ENCODE measurements around the gene TP73.
A peak's percentile ranks its signal among the peaks of the same experiment; 100 is the strongest.

The TP73 gene

DNA sequence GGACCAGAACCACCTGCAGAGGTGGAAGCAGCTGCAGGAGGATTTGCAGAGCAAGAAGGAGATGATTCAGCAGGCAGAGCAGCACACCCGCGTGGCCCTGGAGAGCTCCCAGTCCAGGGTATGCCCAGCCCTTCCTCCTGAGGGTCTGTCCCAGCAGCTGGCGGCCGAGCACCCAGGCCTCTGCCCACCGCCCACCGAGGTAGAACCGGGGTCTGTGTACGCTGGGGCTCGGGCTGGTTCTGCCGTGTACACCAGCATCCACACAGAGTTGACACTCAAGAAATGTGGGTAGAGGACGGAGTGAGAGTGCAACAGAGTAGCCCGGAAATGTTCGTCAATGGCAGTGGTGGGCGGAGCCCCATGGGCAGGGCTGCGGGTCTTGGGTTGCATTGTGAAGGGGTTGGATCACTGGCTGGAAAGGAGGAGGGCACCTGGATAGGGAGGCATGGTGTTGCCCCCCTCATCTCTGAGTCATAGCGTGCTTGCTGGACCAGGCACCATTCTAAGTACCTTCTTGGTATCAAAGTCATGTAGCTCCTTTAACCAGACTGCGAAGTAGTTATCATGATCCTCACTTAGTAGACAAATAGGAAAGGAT, 115.1 kb downstream of the TP73 start:
- H3K4me3 ChIP-seq (ENCODE audit: insufficient read depth, low read depth, low read length), result no peak overlapping the region
- H3K9me3 ChIP-seq (ENCODE audit: control insufficient read depth, low read length), result no peaks in the 10 kb centered on the region
- H3K36me3 ChIP-seq (ENCODE audit: control insufficient read depth, insufficient read depth, low read length), result no peaks in the 10 kb centered on the region
- peaks cover 7% of the 10 kb centered on the region for H3K27me3 ChIP-seq (ENCODE audit: control insufficient read depth, insufficient read depth, low read length, poor library complexity, severe bottlenecking)
- H3K4me1 ChIP-seq (ENCODE audit: control insufficient read depth, insufficient read depth, low read length), result peaks cover 8% of the 10 kb centered on the region
- 90 to 94% methylated on average over 17 of the region's 17 CpGs for WGBS, 2 experiments
- H3K27ac ChIP-seq (ENCODE audit: insufficient read depth, low read depth, low read length, poor library complexity, severe bottlenecking), result no peak overlapping the region

DNA sequence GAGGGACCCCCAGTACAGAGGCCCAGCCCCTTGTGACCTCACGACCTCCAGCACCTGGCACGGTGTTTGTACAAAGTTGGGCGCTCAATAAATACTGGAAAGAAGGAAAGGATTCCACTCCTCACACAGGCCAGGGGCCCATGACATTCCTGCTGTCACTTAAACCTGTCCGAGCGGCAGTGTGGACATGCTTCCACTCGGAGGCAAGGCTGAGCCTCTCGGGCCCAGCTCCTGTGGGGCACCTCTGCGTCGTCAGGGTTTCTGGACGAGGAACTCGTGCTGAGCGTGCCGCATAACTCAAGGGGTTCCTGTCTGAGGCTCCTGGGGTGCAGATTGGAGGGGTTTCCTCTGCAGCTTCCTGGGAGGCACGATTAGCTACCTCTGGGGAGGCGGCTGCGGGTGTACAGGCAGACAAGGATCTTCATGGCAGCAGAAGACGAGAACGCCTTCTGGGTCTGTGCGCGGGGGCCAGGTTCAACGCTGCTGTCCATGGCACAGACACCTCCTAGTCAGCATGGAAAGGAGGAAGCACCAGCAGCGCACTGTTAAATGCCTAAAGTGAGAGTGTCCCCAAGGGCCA, 116.6 kb downstream of the TP73 start:
- Histone ChIP-seq H3K27me3 (ENCODE audit: control insufficient read depth, insufficient read depth, low read length, poor library complexity, severe bottlenecking) (peaks cover 13% of the 10 kb centered on the region), H3K36me3 (ENCODE audit: control insufficient read depth, insufficient read depth, low read length) (no peaks in the 10 kb centered on the region)
- WGBS, 2 experiments, result 93 to 96% methylated on average over 22 of the region's 22 CpGs

DNA sequence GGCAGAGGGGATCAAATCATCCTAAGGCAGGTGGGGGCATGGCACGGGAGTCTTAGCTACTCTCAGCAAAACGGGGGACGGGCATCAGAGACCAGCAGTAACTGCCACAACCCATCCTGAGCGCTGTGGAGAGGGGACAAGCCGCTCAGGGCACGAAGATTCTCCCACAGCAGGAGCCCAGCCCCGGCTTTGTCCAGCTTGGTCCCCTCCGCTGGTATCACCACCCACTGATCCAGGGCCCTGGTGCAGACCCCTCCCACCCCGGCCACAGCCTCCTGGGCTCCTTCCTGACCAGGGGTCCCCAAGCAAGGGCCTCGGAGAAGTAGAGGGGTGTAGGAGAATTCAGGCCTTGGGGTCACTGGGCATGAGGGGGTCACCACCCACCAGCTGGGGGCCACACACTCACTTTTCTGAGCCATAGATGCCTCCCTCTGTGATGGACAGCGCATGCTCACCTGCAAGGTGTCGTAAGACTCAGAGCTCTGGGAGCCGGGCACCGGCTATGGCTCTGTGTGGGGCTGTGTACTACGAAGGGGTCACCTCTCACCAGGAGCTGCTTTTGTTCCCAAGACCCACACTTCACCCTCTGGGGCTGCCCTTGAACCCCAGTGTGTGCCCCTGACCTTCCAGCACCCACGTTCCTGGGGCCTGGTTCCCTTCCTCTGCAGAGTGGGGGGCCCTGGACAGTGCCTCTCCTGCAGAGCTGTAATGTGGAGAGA, 117.9 kb downstream of the TP73 start:
- 90 to 92% methylated on average over 16 of the region's 16 CpGs for WGBS, 2 experiments
- Histone ChIP-seq H3K27me3 (ENCODE audit: control insufficient read depth, insufficient read depth, low read length, poor library complexity, severe bottlenecking) (peaks cover 13% of the 10 kb centered on the region), H3K4me3 (ENCODE audit: insufficient read depth, low read depth, low read length) (no peak overlapping the region), H3K27ac (ENCODE audit: insufficient read depth, low read depth, low read length, poor library complexity, severe bottlenecking) (no peak overlapping the region), H3K4me1 (ENCODE audit: control insufficient read depth, insufficient read depth, low read length) (peaks cover 27% of the 10 kb centered on the region), H3K9me3 (ENCODE audit: control insufficient read depth, low read length) (no peaks in the 10 kb centered on the region), H3K36me3 (ENCODE audit: control insufficient read depth, insufficient read depth, low read length) (no peaks in the 10 kb centered on the region)

More for the DNA sequence above, 116.6 kb downstream of the TP73 start:
- Histone ChIP-seq H3K4me3 (ENCODE audit: insufficient read depth, low read depth, low read length) (no peak overlapping the region), H3K9me3 (ENCODE audit: control insufficient read depth, low read length) (no peaks in the 10 kb centered on the region), H3K4me1 (ENCODE audit: control insufficient read depth, insufficient read depth, low read length) (peaks cover 18% of the 10 kb centered on the region), H3K27ac (ENCODE audit: insufficient read depth, low read depth, low read length, poor library complexity, severe bottlenecking) (no peak overlapping the region)

DNA sequence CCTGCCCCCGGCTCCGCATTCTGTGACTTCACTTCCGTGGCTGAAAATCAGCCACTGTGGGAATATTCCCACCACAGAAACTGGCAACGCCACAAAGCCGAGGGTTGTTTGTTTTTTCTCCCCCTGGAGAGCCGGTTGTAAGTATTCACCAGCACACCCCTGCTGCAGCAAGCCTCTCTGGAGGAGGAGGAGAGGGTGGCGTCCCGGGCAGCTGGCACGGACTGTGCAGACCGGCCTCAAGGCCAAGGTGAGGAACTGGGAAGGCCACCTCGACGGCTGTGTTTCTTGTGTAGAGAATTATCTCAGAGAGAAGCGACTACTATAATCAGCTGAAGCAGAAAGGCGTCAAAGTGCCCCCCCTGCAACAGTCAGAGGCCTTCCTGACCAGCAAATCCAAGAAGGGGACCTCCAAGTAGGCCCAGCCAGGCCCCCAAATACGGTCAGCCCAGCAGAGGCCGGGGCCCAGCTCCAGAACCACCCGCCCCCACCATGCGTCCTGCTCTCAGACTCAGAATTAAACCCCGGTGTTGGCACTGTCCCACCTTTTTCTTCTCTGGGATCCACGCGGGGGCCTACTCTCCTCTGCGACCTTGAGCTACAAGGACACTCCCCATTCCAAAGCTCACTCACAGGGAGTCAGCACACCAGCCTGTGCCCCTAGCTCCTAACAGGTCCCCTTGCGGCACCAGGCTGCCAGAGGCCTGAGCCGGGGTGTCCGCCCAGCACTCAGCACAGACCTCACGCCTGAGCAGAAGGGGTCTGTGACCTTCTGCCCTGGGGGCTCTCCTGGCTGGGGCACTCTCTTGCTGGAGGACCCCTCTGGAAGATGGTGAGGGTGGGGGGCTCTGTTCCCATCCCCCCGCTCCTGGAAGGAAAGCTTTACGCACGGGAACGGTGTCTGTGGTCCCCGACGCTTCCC, 119.1 kb downstream of the TP73 start:
- 65% methylated on average over 32 of the region's 32 CpGs for WGBS, 2 experiments
- Histone ChIP-seq H3K4me1 (ENCODE audit: control insufficient read depth, insufficient read depth, low read length) (peaks cover 36% of the 10 kb centered on the region), H3K4me3 (ENCODE audit: insufficient read depth, low read depth, low read length) (peak overlapping the region; percentile 51), H3K36me3 (ENCODE audit: control insufficient read depth, insufficient read depth, low read length) (no peaks in the 10 kb centered on the region), H3K9me3 (ENCODE audit: control insufficient read depth, low read length) (no peaks in the 10 kb centered on the region), H3K27me3 (ENCODE audit: control insufficient read depth, insufficient read depth, low read length, poor library complexity, severe bottlenecking) (peaks cover 13% of the 10 kb centered on the region), H3K27ac (ENCODE audit: insufficient read depth, low read depth, low read length, poor library complexity, severe bottlenecking) (no peak overlapping the region)

DNA sequence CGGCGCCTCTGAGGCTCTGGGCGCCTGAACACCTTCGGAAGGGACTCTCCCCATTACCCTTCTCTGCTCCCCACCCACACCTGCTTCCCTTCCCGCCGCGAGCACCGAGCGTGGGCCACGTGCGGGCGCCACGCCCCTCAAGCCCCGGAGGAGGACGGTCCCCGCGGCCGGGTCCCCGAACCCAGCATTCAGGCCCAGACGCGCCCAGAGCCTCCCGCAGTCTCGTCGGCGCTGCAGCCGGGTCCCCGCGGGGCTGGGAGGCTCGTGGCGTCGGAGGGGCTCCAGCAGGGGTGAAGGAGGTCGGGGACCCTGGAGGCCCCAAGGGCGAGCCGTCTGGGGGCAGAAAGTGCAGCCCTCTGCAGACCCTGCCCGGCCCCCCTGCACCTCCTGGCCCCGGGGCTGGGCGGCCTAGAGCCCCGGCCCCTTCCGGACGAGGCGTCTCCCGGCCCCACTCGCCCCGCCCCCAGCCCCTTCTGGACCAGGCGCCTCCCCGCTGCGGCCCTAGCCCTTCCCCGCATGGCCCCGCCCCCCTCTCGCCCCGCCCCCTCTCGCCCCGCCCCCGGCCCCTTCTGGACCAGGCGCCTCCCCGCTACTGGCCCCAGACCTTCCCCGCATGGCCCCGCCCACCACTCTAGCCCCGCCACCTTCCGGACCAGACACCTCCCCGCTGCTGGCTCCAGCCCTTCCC, 119.9 kb downstream of the TP73 start:
- H3K27me3 ChIP-seq (ENCODE audit: control insufficient read depth, insufficient read depth, low read length, poor library complexity, severe bottlenecking), result peaks cover 13% of the 10 kb centered on the region
- peak overlapping the region; percentile 51 for H3K4me3 ChIP-seq (ENCODE audit: insufficient read depth, low read depth, low read length)
- no peak overlapping the region for H3K27ac ChIP-seq (ENCODE audit: insufficient read depth, low read depth, low read length, poor library complexity, severe bottlenecking)
- no peaks in the 10 kb centered on the region for H3K9me3 ChIP-seq (ENCODE audit: control insufficient read depth, low read length)
- no peaks in the 10 kb centered on the region for H3K36me3 ChIP-seq (ENCODE audit: control insufficient read depth, insufficient read depth, low read length)
- 1% methylated on average over 55 to 57 of the region's 61 CpGs for WGBS, 2 experiments
- peaks cover 36% of the 10 kb centered on the region for H3K4me1 ChIP-seq (ENCODE audit: control insufficient read depth, insufficient read depth, low read length)

DNA sequence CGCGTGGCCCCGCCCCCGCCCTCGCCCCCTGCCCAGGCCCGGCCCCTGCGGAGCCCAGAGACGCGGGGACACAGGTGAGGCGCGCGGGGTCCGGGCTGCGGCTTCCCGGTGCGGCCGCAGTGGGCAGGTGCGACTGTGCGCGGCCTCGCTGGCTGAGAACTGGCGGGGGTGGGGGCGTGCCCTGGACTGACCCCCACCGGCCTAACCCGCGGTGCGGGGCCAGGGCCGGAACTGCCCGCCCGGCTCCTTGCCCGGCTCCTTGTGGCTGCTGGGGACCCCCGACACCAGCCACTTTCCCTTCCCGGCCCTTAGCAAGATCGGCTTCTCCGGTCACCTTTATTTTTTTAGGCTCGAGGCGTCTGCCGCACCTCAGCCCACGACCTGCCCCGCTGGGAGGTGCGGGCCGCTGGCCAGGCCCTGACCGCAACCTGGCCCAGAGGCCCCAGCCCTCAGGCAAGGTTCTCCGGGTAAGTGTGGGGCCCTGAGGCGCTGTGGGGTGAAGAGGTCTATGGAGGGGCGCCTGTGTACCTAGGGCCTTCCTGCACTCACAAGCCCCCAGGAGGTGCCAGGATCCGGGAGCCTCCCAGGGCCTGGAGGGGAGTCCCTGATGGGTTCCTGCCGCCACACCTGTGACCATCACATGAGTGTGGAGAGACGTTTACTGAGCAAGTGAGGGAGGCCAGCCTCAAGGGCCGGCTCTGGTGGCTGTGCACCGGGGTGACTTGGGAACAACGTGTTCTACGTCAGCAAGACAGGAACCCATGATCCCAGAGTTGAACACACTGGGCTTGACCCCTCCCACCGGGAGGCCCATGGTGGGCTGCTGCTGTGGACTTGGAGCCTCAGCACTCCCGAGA, 120.6 kb downstream of the TP73 start, which contains the start of gene SMIM1:
SMIM1 (plus strand) TSS at position 35 of the 857 bp plus-strand sequence. CDS start 2,625 bp downstream, outside the sequence.
- peak within 1 kb of the TSS; percentile 51 for H3K4me3 ChIP-seq (ENCODE audit: insufficient read depth, low read depth, low read length)
- H3K27ac ChIP-seq (ENCODE audit: insufficient read depth, low read depth, low read length, poor library complexity, severe bottlenecking), result no peak within 1 kb of the TSS
- 25% methylated on average over 55 of the region's 55 CpGs for WGBS, 2 experiments
- peaks cover 36% of the 10 kb centered on the region for H3K4me1 ChIP-seq (ENCODE audit: control insufficient read depth, insufficient read depth, low read length)
- H3K9me3 ChIP-seq (ENCODE audit: control insufficient read depth, low read length), result no peaks in the 10 kb centered on the region
- no peaks in the 10 kb centered on the region for H3K36me3 ChIP-seq (ENCODE audit: control insufficient read depth, insufficient read depth, low read length)
- peaks cover 13% of the 10 kb centered on the region for H3K27me3 ChIP-seq (ENCODE audit: control insufficient read depth, insufficient read depth, low read length, poor library complexity, severe bottlenecking)

DNA sequence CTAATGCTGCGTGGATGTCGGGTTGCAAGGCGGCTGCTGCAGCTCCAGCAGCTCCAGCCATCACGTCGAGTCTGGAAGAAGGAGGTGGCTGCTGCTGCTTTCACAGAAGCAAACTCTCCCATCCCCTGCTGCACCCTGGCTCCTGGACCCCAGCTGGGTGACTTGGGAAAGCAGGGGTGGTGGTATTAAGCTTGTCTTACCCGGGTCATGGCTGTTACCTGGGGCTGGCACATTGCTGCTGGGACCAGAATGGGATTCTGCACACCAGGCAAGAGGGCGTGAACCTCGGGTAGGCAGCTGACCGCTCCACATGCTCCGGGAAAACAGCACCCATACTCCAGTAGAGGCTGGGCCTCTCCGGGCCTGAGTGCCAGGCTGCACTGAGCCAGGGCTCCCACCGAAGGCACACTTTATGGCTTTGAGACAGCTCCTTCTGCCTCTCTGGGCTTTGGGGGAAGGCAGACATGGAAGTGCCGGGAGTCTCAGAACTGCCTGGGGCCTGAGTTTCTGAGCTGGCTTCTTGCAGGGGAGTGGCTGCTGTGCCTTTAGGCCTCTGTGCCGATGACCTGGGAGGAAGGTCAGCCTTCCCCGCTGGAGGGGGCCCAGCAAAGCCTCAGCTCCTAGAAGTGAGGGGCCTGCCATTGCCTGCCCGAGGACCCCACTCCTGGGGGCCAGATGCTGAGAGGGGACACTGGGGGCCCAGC, 121.4 kb downstream of the TP73 start:
- peaks cover 36% of the 10 kb centered on the region for H3K4me1 ChIP-seq (ENCODE audit: control insufficient read depth, insufficient read depth, low read length)
- H3K27me3 ChIP-seq (ENCODE audit: control insufficient read depth, insufficient read depth, low read length, poor library complexity, severe bottlenecking), result peaks cover 13% of the 10 kb centered on the region
- H3K4me3 ChIP-seq (ENCODE audit: insufficient read depth, low read depth, low read length), result no peak overlapping the region
- H3K27ac ChIP-seq (ENCODE audit: insufficient read depth, low read depth, low read length, poor library complexity, severe bottlenecking), result no peak overlapping the region
- H3K36me3 ChIP-seq (ENCODE audit: control insufficient read depth, insufficient read depth, low read length), result no peaks in the 10 kb centered on the region
- 86 to 89% methylated on average over 16 of the region's 16 CpGs for WGBS, 2 experiments
- H3K9me3 ChIP-seq (ENCODE audit: control insufficient read depth, low read length), result no peaks in the 10 kb centered on the region

DNA sequence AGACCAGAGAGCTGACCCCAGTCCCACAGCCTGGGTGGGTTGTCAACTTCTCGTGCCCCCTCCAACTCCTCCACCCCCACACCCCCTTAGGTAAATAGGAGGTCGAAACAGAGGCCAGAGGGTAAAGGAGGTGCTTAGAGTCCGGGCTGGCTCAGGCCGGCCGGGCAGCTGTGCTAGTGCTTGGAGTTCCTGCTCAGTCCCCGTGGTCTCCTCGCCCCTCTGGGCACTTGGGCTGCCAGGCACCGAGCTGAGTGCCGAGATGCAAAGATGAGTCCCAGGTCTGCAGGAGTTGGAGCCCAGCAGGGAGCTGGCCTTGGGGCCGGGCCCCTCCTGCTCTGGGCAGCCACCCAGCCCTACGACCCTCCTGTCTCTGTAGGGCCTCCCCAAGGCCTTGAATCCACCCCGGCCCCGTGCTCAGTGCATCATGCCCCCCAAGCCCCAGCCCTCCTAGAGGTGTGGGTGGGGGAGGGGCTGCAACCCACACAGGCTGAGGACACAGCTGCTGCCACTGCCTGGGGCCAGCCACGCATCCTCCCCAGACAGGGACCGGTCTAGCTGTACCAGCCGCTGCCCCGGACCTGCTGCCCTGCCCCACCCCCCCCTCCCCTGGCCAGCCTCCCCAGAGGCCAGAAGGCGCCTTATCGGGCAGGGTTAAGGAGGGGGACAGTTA, 122.1 kb downstream of the TP73 start:
- peaks cover 13% of the 10 kb centered on the region for H3K27me3 ChIP-seq (ENCODE audit: control insufficient read depth, insufficient read depth, low read length, poor library complexity, severe bottlenecking)

More for the DNA sequence above, 122.1 kb downstream of the TP73 start:
- no peaks in the 10 kb centered on the region for H3K36me3 ChIP-seq (ENCODE audit: control insufficient read depth, insufficient read depth, low read length)
- WGBS, 2 experiments, result 80 to 83% methylated on average over 18 to 19 of the region's 19 CpGs
- H3K27ac ChIP-seq (ENCODE audit: insufficient read depth, low read depth, low read length, poor library complexity, severe bottlenecking), result no peak overlapping the region
- no peaks in the 10 kb centered on the region for H3K9me3 ChIP-seq (ENCODE audit: control insufficient read depth, low read length)
- peaks cover 36% of the 10 kb centered on the region for H3K4me1 ChIP-seq (ENCODE audit: control insufficient read depth, insufficient read depth, low read length)
- H3K4me3 ChIP-seq (ENCODE audit: insufficient read depth, low read depth, low read length), result no peak overlapping the region
